Mammary epithelial cell (primary cell): ENCODE data around the gene SMCO3.

Experiments used
- CTCF ChIP-seq, 2 donors: IDR thresholded peaks in 1 of 2; conservative IDR thresholded peaks in 1 of 2; 2 replicates each; pipeline ENCODE4 v1.5.1; 2011 to 2012; ENCODE audit warnings: inconsistent platforms in 2 of 2, low read length in 2 of 2, mild to moderate bottlenecking in 2 of 2, control low read depth in 1 of 2, low read depth in 1 of 2; ENCODE audit not compliant: insufficient read depth in 1 of 2; ENCODE audit errors: extremely low read depth in 1 of 2
- EZH2 ChIP-seq: IDR thresholded peaks from 2 replicates; pipeline ENCODE4 v1.6.1; 2012; ENCODE audit warnings: low read length, inconsistent platforms, borderline replicate concordance

- TF ChIP-seq CTCF (conservative IDR thresholded peaks at IDR 0.05 in 1 of 2, IDR thresholded peaks at IDR 0.05 in 1 of 2; ENCODE audit: extremely low read depth in 1 of 2, insufficient read depth in 1 of 2, low read depth in 1 of 2, low read length in 2 of 2) (no peak), EZH2 (no peak)
Observed at GRCh38 chr12:14802721-14803010, 11.3 kb downstream of the SMCO3 start.
